Measurements from ENCODE around the gene CFAP57. TPM values are rescaled to one million over a fixed set of nuclear protein-coding genes. Genes with fewer than 3 reads are reported as not detected.

The CFAP57 gene
- polyA plus RNA-seq, 1 donor from 2014 or later, result 0.17 TPM

DNA sequence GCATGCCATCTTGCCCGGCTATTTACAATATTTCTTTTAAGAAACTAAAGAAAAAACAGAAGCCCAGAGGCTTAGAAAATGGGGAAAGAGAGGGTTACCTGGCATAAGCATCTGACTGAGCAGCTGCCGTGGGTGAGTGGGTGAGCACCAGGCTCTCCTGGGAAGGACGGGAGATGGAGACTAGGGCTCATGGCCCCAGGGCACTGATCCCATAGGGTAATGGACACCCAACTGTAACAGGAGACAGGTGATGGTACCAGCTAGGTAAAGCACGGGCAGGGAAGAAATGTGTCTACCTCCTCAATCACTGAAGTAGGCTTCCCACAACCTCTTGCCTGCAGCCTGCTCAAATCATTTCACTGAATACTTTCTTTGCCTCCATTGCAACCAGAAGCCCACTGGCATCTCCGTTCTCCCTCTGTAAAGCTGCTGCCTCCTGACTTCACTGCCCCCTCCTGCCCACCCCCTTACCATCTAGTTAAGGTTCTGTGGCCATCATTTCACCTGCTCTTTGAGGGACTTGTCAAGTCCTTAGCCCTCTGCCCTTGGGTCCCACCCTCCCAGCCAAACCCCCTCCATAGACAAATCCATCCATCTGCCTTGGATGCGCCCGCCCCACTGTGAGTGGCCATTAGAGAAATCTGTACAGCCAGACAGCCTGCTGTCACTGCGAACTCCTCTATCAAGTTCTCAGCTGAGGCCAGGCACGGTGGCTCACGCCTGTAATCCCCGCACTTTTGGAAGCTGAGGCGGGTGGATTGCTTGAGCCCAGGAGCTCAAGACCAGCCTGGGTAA lies 103.9 kb downstream of the CFAP57 start:
- no peaks in the 10 kb centered on the region for H3K79me2 ChIP-seq (replicated peaks; ENCODE audit: insufficient read depth, low read length)
- H3K9me3 ChIP-seq (ENCODE audit: low read length), result no peaks in the 10 kb centered on the region
- TF ChIP-seq EP300 (conservative IDR thresholded peaks at IDR 0.05; ENCODE audit: poor library complexity, severe bottlenecking), result no peak
- no peak for TF ChIP-seq POLR2AphosphoS5 (IDR thresholded peaks at IDR 0.05)
- TF ChIP-seq EZH2 (IDR thresholded peaks at IDR 0.05; ENCODE audit: borderline replicate concordance, insufficient read depth, low read length, poor library complexity, severe bottlenecking), result no peak
- no peak for TF ChIP-seq TAF1 (IDR thresholded peaks at IDR 0.05; ENCODE audit: low read depth)
- TF ChIP-seq CTCF (IDR thresholded peaks at IDR 0.05; ENCODE audit: poor library complexity, severe bottlenecking), result no peak
- no peak for TF ChIP-seq SMC3 (conservative IDR thresholded peaks at IDR 0.05; ENCODE audit: poor library complexity)
- TF ChIP-seq, protein P1, sequence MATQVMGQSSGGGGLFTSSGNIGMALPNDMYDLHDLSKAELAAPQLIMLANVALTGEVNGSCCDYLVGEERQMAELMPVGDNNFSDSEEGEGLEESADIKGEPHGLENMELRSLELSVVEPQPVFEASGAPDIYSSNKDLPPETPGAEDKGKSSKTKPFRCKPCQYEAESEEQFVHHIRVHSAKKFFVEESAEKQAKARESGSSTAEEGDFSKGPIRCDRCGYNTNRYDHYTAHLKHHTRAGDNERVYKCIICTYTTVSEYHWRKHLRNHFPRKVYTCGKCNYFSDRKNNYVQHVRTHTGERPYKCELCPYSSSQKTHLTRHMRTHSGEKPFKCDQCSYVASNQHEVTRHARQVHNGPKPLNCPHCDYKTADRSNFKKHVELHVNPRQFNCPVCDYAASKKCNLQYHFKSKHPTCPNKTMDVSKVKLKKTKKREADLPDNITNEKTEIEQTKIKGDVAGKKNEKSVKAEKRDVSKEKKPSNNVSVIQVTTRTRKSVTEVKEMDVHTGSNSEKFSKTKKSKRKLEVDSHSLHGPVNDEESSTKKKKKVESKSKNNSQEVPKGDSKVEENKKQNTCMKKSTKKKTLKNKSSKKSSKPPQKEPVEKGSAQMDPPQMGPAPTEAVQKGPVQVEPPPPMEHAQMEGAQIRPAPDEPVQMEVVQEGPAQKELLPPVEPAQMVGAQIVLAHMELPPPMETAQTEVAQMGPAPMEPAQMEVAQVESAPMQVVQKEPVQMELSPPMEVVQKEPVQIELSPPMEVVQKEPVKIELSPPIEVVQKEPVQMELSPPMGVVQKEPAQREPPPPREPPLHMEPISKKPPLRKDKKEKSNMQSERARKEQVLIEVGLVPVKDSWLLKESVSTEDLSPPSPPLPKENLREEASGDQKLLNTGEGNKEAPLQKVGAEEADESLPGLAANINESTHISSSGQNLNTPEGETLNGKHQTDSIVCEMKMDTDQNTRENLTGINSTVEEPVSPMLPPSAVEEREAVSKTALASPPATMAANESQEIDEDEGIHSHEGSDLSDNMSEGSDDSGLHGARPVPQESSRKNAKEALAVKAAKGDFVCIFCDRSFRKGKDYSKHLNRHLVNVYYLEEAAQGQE (IDR thresholded peaks at IDR 0.05; ENCODE audit: borderline replicate concordance), result no peak
- TF ChIP-seq RAD21 (conservative IDR thresholded peaks at IDR 0.05), result no peak
- no peak for TF ChIP-seq MXI1 (conservative IDR thresholded peaks at IDR 0.05; ENCODE audit: poor library complexity, severe bottlenecking)
- no peak overlapping the region for H3K9ac ChIP-seq (ENCODE audit: low read length)
- H3K9me2 ChIP-seq (ENCODE audit: insufficient read depth, low read length), result no peaks in the 10 kb centered on the region
- H3F3A ChIP-seq (ENCODE audit: insufficient read depth, low read length, poor library complexity, severe bottlenecking), result no peaks in the 10 kb centered on the region
- no peak overlapping the region for H3K4me3 ChIP-seq (ENCODE audit: low read length)
- H3K36me3 ChIP-seq (ENCODE audit: insufficient read depth, low read length), result no peaks in the 10 kb centered on the region
- no peak overlapping the region for H2AFZ ChIP-seq (ENCODE audit: low read depth, low read length)
- H3K27me3 ChIP-seq (ENCODE audit: insufficient read depth, low read depth, low read length), result no peaks in the 10 kb centered on the region
- H3K27ac ChIP-seq (ENCODE audit: low read length), result no peak overlapping the region
- H4K20me1 ChIP-seq (ENCODE audit: insufficient read depth), result no peaks in the 10 kb centered on the region
- H3K4me2 ChIP-seq (ENCODE audit: low read length), result no peak overlapping the region

- no peak overlapping the region for H3K4me2 ChIP-seq (ENCODE audit: low read length)
- H3K4me3 ChIP-seq (ENCODE audit: low read length), result no peak overlapping the region
- H3K79me2 ChIP-seq (replicated peaks; ENCODE audit: insufficient read depth, low read length), result no peaks in the 10 kb centered on the region
- no peak overlapping the region for H3K27ac ChIP-seq (ENCODE audit: low read length)
- H4K20me1 ChIP-seq (ENCODE audit: insufficient read depth), result no peaks in the 10 kb centered on the region
- H3K27me3 ChIP-seq (ENCODE audit: insufficient read depth, low read depth, low read length), result no peaks in the 10 kb centered on the region
- H3K9me2 ChIP-seq (ENCODE audit: insufficient read depth, low read length), result no peaks in the 10 kb centered on the region
- no peaks in the 10 kb centered on the region for H3K36me3 ChIP-seq (ENCODE audit: insufficient read depth, low read length)
- no peak overlapping the region for H2AFZ ChIP-seq (ENCODE audit: low read depth, low read length)
- TF ChIP-seq CTCF (IDR thresholded peaks at IDR 0.05; ENCODE audit: poor library complexity, severe bottlenecking) (no peak), RAD21 (conservative IDR thresholded peaks at IDR 0.05) (no peak), SMC3 (conservative IDR thresholded peaks at IDR 0.05; ENCODE audit: poor library complexity) (no peak), EZH2 (IDR thresholded peaks at IDR 0.05; ENCODE audit: borderline replicate concordance, insufficient read depth, low read length, poor library complexity, severe bottlenecking) (no peak), EP300 (conservative IDR thresholded peaks at IDR 0.05; ENCODE audit: poor library complexity, severe bottlenecking) (no peak), POLR2AphosphoS5 (IDR thresholded peaks at IDR 0.05) (no peak), MXI1 (conservative IDR thresholded peaks at IDR 0.05; ENCODE audit: poor library complexity, severe bottlenecking) (no peak), TAF1 (IDR thresholded peaks at IDR 0.05; ENCODE audit: low read depth) (no peak)
- TF ChIP-seq, protein P1 (IDR thresholded peaks at IDR 0.05; ENCODE audit: borderline replicate concordance), result no peak
- no peaks in the 10 kb centered on the region for H3K9me3 ChIP-seq (ENCODE audit: low read length)
- H3F3A ChIP-seq (ENCODE audit: insufficient read depth, low read length, poor library complexity, severe bottlenecking), result no peaks in the 10 kb centered on the region
- H3K9ac ChIP-seq (ENCODE audit: low read length), result no peak overlapping the region
These were observed 104.5 kb downstream of the CFAP57 start for GRCh38 chr1:43276673-43277072.

All from neural cell (in vitro differentiated cells).